SK-N-SH (cell line): ENCODE measurements around the gene SMOC1. TPM values are rescaled to one million over a fixed set of nuclear protein-coding genes. Genes with fewer than 3 reads are reported as not detected.

Experiments
- CTCF ChIA-PET: fragments of 300-600, 350-600 bp; formaldehyde crosslinking; extraction: SDS; loops from one replicate; lab custom pipeline; 2021; lab: Yijun Ruan, JAX
- POLR2A ChIA-PET: fragments of 350-600 bp; sonication (Branson Sonifier 250); formaldehyde crosslinking; extraction: SDS; loops from one replicate; lab custom pipeline; 2020; ENCODE audit warnings: antibody characterized with exemption, inconsistent platforms; lab: Yijun Ruan, JAX
- DNase-seq: peaks from one replicate; pipeline ENCODE4 v3.0.0; 2012
- H2AFZ ChIP-seq: fragments of 200-600 bp; sonication (generic); 2 replicates; pipeline ENCODE4 v1.8.1; 2016; ENCODE audit warnings: antibody characterized with exemption, mild to moderate bottlenecking, low read depth
- H3F3A ChIP-seq: fragments of 200-600 bp; sonication (generic); replicated peaks from 2 replicates; pipeline ENCODE3; 2016; ENCODE audit warnings: antibody characterized with exemption, mild to moderate bottlenecking; ENCODE audit not compliant: insufficient read depth
- H3K27ac ChIP-seq, 2 experiments: fragments of 200-500 bp in 1 of 2; fragments of 200-600 bp in 1 of 2; sonication (Bioruptor generic) in 1 of 2; sonication (generic), shearing (Covaris generic) in 1 of 2; 2 replicates each; pipeline versions ENCODE4 v1.5.1 to v1.6.1; 2014 to 2016; ENCODE audit warnings: low read depth in 2 of 2, inconsistent platforms in 1 of 2, low read length in 1 of 2, mild to moderate bottlenecking in 1 of 2, mixed read lengths in 1 of 2
- H3K27me3 ChIP-seq: fragments of 200-600 bp; sonication (generic), shearing (Covaris generic); 2 replicates; pipeline ENCODE4 v1.6.1; 2016; ENCODE audit warnings: mixed run types; ENCODE audit not compliant: insufficient read depth
- H3K36me3 ChIP-seq, 2 experiments: fragments of 200-500 bp in 1 of 2; fragments of 200-600 bp in 1 of 2; sonication (Bioruptor generic) in 1 of 2; sonication (generic) in 1 of 2; replicated peaks in 1 of 2; 2 replicates each; pipeline versions ENCODE3 to v1.5.1; 2014 to 2016; ENCODE audit warnings: low read length in 1 of 2, mild to moderate bottlenecking in 1 of 2; ENCODE audit not compliant: insufficient read depth in 2 of 2, control insufficient read depth in 1 of 2
- H3K4me1 ChIP-seq, 2 experiments: fragments of 200-500 bp in 1 of 2; fragments of 200-600 bp in 1 of 2; sonication (Bioruptor generic) in 1 of 2; sonication (generic), shearing (Covaris generic) in 1 of 2; 2 replicates each; pipeline versions ENCODE4 v1.5.1 to v1.6.1; 2014 to 2016; ENCODE audit warnings: low read depth in 1 of 2, low read length in 1 of 2, mixed run types in 1 of 2; ENCODE audit not compliant: insufficient read depth in 2 of 2, control insufficient read depth in 1 of 2
- H3K4me2 ChIP-seq: fragments of 200-600 bp; sonication (generic), shearing (Covaris generic); 2 replicates; pipeline ENCODE4 v1.6.1; 2017; ENCODE audit warnings: mixed run types
- H3K4me3 ChIP-seq, 2 experiments: fragments of 200-500 bp in 1 of 2; fragments of 200-600 bp in 1 of 2; sonication (Bioruptor generic) in 1 of 2; sonication (generic), shearing (Covaris generic) in 1 of 2; 2 replicates each; pipeline versions ENCODE4 v1.5.1 to v1.8.1; 2014 to 2016; ENCODE audit warnings: low read depth in 2 of 2, inconsistent platforms in 1 of 2, low read length in 1 of 2, mild to moderate bottlenecking in 1 of 2, mixed read lengths in 1 of 2, moderate library complexity in 1 of 2
- H3K79me2 ChIP-seq: fragments of 200-600 bp; sonication (generic); 2 replicates; pipeline ENCODE4 v1.8.1; 2017; ENCODE audit warnings: mild to moderate bottlenecking; ENCODE audit not compliant: insufficient read depth
- H3K9ac ChIP-seq: fragments of 200-600 bp; sonication (generic); 2 replicates; pipeline ENCODE4 v1.6.1; 2017; ENCODE audit warnings: mixed run types
- H3K9me2 ChIP-seq: fragments of 200-600 bp; sonication (generic); 2 replicates; pipeline ENCODE4 v1.6.1; 2017; ENCODE audit warnings: mixed run types
- H3K9me3 ChIP-seq: fragments of 200-600 bp; sonication (generic); 2 replicates; pipeline ENCODE4 v1.6.1; 2017; ENCODE audit warnings: mixed run types, mild to moderate bottlenecking, moderate library complexity
- H4K20me1 ChIP-seq: fragments of 200-600 bp; sonication (generic); 2 replicates; pipeline ENCODE4 v1.6.1; 2017; ENCODE audit warnings: mild to moderate bottlenecking, mixed run types; ENCODE audit not compliant: insufficient read depth
- ELF1 ChIP-seq: IDR thresholded peaks from 2 replicates; pipeline ENCODE4 v1.4.0; 2012
- FOXJ3 ChIP-seq: sonication (generic); formaldehyde crosslinking; IDR thresholded peaks from 2 replicates; pipeline ENCODE4 v1.5.1; 2020; ENCODE audit warnings: mild to moderate bottlenecking, missing genetic modification reagents
- GABPA ChIP-seq: IDR thresholded peaks from 2 replicates; pipeline ENCODE4 v1.4.0; 2012; ENCODE audit warnings: low read depth, mild to moderate bottlenecking
- IRF3 ChIP-seq: fragments of 150-350 bp; IDR thresholded peaks from 2 replicates; pipeline ENCODE4 v1.6.1; 2016; ENCODE audit warnings: mild to moderate bottlenecking, low read depth, low read length
- JUND ChIP-seq: IDR thresholded peaks from 2 replicates; pipeline ENCODE4 v1.4.0; 2012
- MEF2A ChIP-seq: IDR thresholded peaks from 2 replicates; pipeline ENCODE4 v1.4.0; 2012; ENCODE audit warnings: low read depth, borderline replicate concordance
- PBX3 ChIP-seq: IDR thresholded peaks from 2 replicates; pipeline ENCODE4; 2012
- RAD21 ChIP-seq: IDR thresholded peaks from 2 replicates; pipeline ENCODE4 v1.6.1; 2012; ENCODE audit warnings: mild to moderate bottlenecking, low read length
- RCOR1 ChIP-seq: fragments of 150-350 bp; IDR thresholded peaks from 2 replicates; pipeline ENCODE4 v1.6.1; 2017; ENCODE audit warnings: antibody characterized with exemption, low read length
- REST ChIP-seq: IDR thresholded peaks from 2 replicates; pipeline ENCODE4 v1.6.1; 2012; ENCODE audit warnings: mild to moderate bottlenecking, low read depth, low read length, moderate library complexity
- RFX5 ChIP-seq: IDR thresholded peaks from 2 replicates; pipeline ENCODE4 v1.6.1; 2012; ENCODE audit warnings: mild to moderate bottlenecking, improper control_type of control experiment, low read length
- SMC3 ChIP-seq: IDR thresholded peaks from 2 replicates; pipeline ENCODE4 v1.6.1; 2012; ENCODE audit warnings: low read depth, low read length, improper control_type of control experiment
- TAF1 ChIP-seq: IDR thresholded peaks from 2 replicates; pipeline ENCODE4 v1.6.1; 2012; ENCODE audit warnings: low read depth, mild to moderate bottlenecking, low read length, moderate library complexity, borderline replicate concordance
- TCF12 ChIP-seq: IDR thresholded peaks from 2 replicates; pipeline ENCODE4 v1.4.0; 2012
- USF1 ChIP-seq: IDR thresholded peaks from 2 replicates; pipeline ENCODE4 v1.4.0; 2012; ENCODE audit warnings: low read depth, borderline replicate concordance
- WGBS: methylation state at CpG from one replicate; pipeline ENCODE4 v1.1.6; 2017; ENCODE audit warnings: low lambda C conversion rate; 5-methylcytosine and 5-hydroxymethylcytosine counted together
- polyA plus RNA-seq, 3 experiments: library from polyadenylated mRNA; depleted of rRNA; stranded (reverse); fragments of >200 nt; gene quantifications; 2 replicates each; pipeline ENCODE4 v1.2.3, GENCODE V29; 2012

Gene SMOC1
- not detected in 2 replicates for polyA plus RNA-seq (2012; rRNA removed)
- 0.01 TPM in 1 of 2 replicates, not detected in the other for polyA plus RNA-seq (2012; cell fraction: cytosol; rRNA removed)
- polyA plus RNA-seq (2012; cell fraction: nucleus; rRNA removed) = 0.06 TPM in 1 of 2 replicates, not detected in the other

- Histone ChIP-seq H3K9ac (no peak within 1 kb of the TSS), H3K79me2 (no peaks in the 10 kb centered on the region), H2AFZ (no peak within 1 kb of the TSS), H3K27me3 (0 out of 2 replicates have a peak, but pooled peaks cover 13% of the 10 kb centered on the region), H3K4me3 (peak within 1 kb of the TSS in 1 of 2 experiments; percentile 50; a peak in 2 of 4 replicates), H3K4me2 (no peak within 1 kb of the TSS), H4K20me1 (no peaks in the 10 kb centered on the region), H3K9me2 (no peaks in the 10 kb centered on the region), H3K36me3 (no peaks in the 10 kb centered on the region), H3K9me3 (no peaks in the 10 kb centered on the region), H3K27ac (peak within 1 kb of the TSS in 1 of 2 experiments; percentile 43; a peak in 1 of 4 replicates), H3K4me1 (peaks cover 0 to 28% of the 10 kb centered on the region in 2 experiments; a peak in 1 of 4 replicates), H3F3A (no peaks in the 10 kb centered on the region)
- whole genome bisulfite sequencing = 5% methylated on average over 17 of the region's 67 CpGs
- ChIA-PET CTCF (interaction anchor here (0.7 to 7.0 kb wide), 18 partner anchors 8 to 194 kb away, joined by 3 to 113 read pairs (median 4); no protein-coding TSS in a partner anchor), POLR2A (interaction anchor here (0.6 to 1.2 kb wide), 2 partner anchors 9 to 149 kb away, joined by 3 to 4 read pairs; no protein-coding TSS in a partner anchor)
- no peak for TF ChIP-seq ELF1
- TF ChIP-seq PBX3 = peak; percentile 41; the same call in 1 of the 2 replicates
- DNase-seq = peak; percentile 87
Observed at GRCh38 chr14:69879175-69880043, at the start of gene SMOC1. Gene SMOC1, plus strand, starts transcription at chr14:69879416. Its CDS starts 263 bp downstream, at chr14:69879679.

GRCh38 chr14:69838881-69839416 is 40.3 kb upstream of the SMOC1 start:
- H3K27ac ChIP-seq = no peak overlapping the region
- no peak overlapping the region for H3K4me3 ChIP-seq
- no peaks in the 10 kb centered on the region for H3K9me3 ChIP-seq
- WGBS = 75% methylated on average over 3 of the region's 3 CpGs
- no peak overlapping the region for H3K4me2 ChIP-seq
- H3F3A ChIP-seq = no peaks in the 10 kb centered on the region
- H3K27me3 ChIP-seq = no peaks in the 10 kb centered on the region
- ChIA-PET POLR2A (no interaction called here), CTCF (interaction anchor here (0.6 to 2.7 kb wide), 3 partner anchors 11 to 281 kb away, joined by 3 to 10 read pairs (median 3); no protein-coding TSS in a partner anchor)
- H4K20me1 ChIP-seq = no peaks in the 10 kb centered on the region
- no peak overlapping the region for H3K9ac ChIP-seq
- H2AFZ ChIP-seq = no peak overlapping the region
- no peak for DNase-seq
- H3K36me3 ChIP-seq = no peaks in the 10 kb centered on the region
- H3K4me1 ChIP-seq = peaks cover 0 to 11% of the 10 kb centered on the region in 2 experiments; a peak in 1 of 4 replicates
- no peaks in the 10 kb centered on the region for H3K9me2 ChIP-seq
- no peaks in the 10 kb centered on the region for H3K79me2 ChIP-seq
- TF ChIP-seq MEF2A = no peak
- TF ChIP-seq TCF12 = no peak
- TF ChIP-seq REST = no peak
- no peak for TF ChIP-seq JUND
- TF ChIP-seq TAF1 = no peak
- TF ChIP-seq GABPA = no peak
- TF ChIP-seq FOXJ3 = no peak
- no peak for TF ChIP-seq IRF3
- no peak for TF ChIP-seq RFX5
- TF ChIP-seq PBX3 = no peak
- TF ChIP-seq RCOR1 = no peak
- no peak for TF ChIP-seq USF1
- TF ChIP-seq SMC3 = no peak
- no peak for TF ChIP-seq RAD21
